GOT3 (cell line): ENCODE results near the gene C4orf50.

Experiments used
- DNase-seq: peaks from one replicate; lab custom pipeline; 2025; ENCODE audit warnings: mixed read lengths; lab: John Stamatoyannopoulos, UW

Gene C4orf50

GRCh38 chr4:5992828-5993321, 25.4 kb downstream of the C4orf50 start:
- no peak for DNase-seq

- DNase-seq, result no peak
Observed at GRCh38 chr4:5992171-5992827, 25.9 kb downstream of the C4orf50 start.

DNA sequence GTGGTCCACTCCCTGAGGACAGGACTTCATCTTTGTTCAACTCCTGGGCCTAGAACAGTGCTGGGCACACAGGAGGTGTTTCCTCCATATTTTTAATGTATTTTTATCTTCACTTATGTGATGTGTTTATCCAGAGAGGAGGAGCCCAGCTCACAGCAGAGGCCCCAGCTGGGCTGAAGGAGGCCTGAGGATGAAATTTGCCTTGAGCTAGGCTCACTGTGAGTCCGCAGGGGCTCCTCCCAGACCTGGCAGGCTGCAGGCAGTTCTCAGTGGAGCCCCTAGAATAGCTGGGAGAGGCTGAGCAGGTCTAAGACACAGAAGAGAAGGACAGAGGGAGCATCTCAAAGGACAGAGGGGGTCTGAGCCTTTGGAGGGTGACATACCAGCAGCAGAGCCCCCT, 26.8 kb downstream of the C4orf50 start:
- DNase-seq, result no peak

- DNase-seq, result no peak
Observed at GRCh38 chr4:5990446-5991160, 27.6 kb downstream of the C4orf50 start.

GRCh38 chr4:5989236-5990225, 28.7 kb downstream of the C4orf50 start:
- DNase-seq, result no peak

DNA sequence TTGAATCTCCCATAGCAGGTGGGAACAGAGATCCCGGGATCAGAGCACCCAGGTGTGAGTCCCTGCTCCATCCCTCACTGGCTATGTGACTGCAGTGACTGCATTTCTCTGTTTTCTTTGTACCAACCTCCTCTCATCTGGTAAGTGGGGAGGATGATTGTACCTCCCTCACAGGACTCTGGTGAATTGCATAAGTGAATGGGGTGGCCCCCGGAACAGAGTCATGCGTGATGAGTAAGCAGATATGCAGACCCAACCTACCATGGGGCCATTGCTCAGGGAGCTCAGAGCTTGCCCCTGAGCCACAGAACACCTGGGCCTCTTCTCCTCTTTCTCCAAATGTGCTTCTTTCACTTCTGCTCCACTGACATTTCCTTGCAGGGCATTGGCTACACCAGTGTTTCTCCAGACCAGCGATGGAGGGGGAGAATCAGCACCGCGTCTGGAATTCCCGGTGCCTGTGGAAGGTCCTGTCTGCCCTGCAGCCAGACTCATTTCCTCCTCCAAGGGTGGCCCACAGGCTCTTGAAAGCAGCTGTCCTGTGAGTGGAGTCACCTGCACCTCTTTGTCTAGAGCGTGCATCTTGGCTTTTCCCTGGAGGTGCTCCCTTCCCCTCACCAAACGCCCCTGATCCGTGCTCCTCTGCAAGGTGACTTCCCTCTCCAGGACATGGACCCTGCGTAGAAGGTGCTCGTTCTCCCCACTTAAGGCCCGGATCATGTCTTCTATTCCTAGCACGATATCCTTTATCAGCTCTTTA, 30.0 kb downstream of the C4orf50 start:
- DNase-seq, result no peak

DNA sequence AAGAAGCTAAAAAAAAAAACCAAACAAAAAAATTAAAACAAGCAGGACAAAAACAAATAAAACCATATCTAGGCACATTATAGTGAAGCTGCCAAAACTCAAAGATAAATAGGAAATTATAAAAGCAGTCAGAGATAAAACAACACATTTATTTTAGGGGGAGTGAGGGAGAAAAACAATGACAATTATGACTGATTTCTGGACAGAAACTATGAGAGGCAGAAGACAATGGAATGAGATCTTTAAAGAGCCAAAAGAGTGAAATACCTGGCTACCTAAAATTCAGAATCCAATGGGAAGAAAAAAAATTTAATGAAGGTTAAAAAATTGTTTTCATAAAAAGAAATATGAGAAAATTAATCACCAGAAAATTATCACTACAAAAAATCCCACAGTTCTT, 33.4 kb downstream of the C4orf50 start:
- no peak for DNase-seq

- no peak for DNase-seq
Observed at GRCh38 chr4:5982156-5982973, 35.9 kb downstream of the C4orf50 start.

GRCh38 chr4:5980436-5981155, 37.6 kb downstream of the C4orf50 start:
- no peak for DNase-seq

DNA sequence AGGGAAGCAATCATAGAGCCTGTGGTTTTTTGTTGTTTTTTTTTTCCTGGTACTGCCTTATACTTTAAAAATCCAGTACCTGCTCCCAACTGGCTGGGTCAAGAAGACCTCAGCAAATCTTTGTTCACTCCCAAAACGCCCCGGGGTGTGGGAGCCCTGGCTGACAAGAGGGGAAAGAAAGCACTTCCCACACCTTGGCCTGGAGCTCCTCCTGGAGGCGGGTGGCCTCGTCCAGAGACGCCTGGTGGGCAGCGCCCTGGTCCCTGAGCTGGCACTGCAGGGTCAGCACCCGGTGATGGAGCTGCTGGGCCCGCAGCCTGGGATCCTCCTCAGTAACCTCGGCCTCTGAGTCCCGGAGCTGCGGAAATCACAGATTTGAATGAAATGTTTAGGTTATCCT, 38.2 kb downstream of the C4orf50 start:
- no peak for DNase-seq

- no peak for DNase-seq
Observed at GRCh38 chr4:5976921-5977320, 41.3 kb downstream of the C4orf50 start.

DNA sequence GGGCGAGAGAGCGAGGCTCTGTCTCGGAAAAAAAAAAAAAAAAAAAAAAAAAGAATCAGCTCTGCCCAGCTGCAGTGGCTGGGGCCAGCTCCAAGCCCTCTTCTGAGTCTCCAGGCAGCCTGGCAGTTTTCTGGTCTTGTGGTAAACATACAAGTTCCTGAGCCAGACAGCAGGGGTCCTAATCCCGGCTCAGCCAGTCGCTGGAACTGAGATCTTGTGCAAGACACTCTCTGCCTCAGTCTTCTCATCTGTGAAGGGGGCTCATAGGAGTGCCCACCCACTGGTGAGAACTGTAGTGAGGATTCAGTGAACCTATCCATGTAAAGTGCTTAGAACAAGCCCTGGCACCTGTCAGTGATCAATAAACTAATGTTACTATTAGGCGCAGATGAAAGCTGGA, 41.8 kb downstream of the C4orf50 start:
- no peak for DNase-seq

DNA sequence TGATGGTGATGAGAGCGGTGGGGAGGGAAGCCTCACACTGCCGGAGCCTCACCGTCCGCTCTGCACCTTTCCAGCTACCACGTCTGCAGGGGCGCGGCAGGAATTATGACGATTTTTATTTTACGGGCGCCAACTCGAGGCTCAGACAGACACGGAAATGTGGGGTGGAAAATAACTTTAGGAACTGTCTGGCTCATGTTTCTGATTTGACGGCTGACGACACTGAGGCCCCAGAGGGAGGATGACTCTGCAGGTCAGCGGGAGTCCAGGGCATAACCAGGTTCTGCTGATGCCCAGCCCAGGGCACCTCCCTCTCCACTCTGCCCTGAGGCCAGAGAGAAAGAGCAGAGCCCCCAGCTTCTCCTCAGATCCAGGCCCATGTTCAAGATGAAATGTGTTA, 43.9 kb downstream of the C4orf50 start:
- no peak for DNase-seq

DNA sequence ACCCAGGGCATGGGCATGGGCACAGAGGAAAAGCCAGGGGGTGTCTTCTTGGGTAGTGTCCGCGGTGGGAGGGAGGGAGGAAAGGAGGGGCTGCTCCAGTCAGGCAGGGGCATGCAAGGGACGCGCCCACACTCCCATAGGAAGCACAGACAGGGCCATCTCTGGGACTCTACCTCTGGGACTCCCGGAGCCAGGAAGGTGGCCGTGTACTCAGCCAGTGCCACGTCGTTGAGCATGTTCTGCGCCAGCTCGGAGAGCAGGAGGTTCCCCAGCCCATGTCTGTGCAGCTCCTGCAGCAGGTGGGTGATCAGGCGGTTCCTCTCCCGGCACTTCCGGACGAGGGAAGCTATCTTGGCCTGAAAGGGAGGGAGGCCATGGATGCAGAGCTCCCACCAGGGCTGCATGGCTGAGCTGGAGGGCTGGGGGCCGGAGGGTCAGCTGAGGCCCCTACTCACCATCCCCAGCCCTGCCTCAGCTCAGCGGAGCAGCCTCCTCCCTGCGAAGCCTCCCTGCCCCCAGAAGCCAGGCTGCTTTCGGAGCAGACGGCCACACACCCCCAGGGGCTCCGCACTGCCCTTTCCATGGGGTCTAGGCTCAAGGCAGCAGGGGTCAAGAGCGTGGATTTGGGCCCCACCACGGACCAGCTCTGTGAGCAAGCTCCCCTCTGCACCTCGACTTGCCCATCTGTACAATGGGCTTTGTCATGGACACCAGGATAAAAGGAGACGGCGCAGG, 44.6 kb downstream of the C4orf50 start:
- DNase-seq, result no peak

GRCh38 chr4:5973033-5973432, 45.2 kb downstream of the C4orf50 start:
- no peak for DNase-seq

GRCh38 chr4:5972571-5972970, 45.7 kb downstream of the C4orf50 start:
- no peak for DNase-seq

DNA sequence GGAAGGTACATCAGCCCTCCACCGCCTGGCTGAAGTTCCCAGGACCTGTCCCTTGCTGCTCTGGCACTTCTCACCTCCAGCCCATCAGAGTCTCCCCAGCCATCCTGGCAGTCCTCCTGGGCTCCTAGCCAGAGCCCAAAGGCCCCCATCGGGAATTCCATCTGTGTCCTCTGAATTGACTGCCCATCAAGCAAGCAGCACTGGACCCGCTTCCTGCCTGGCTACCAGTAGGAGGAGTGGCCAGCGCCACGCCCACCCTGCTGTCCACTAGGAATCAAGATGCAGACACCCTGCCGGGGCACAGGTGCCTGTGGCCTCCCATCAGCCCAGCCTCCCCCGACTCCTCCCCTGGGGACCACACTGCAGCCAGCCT, 47.2 kb downstream of the C4orf50 start:
- DNase-seq, result no peak

DNA sequence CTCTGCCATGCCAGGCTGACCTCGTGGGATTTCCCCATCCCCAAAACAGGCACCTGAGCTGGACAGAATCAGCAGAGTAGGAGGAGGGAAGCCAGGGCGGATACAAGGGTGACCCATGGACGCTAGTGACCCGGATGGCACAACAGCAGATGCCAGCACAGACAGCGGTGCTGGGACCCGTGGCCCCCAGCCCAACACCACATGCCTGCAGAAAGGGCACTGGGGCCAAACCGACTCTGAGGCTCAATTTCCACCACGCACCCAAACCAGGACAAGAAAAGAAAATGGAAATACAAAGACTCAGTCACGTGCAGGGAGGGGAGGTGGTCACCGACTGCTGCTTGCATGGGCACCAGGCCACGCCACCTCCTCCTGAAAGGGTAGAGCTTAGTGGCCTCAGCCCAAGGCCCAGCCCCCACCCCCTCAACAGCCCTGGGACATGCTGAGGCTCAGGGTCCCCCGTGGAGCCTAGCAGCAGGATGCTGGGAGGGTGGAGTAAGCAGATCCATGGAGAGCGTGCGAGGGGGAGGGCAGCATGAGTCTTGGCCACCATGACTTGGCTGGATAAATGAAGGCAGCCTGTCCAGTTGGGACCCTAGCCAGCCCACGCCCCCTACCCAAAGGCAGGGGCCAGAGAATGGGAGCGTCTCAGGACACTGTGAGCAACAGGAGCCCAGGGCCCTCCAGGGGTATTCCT, 47.7 kb downstream of the C4orf50 start:
- DNase-seq, result no peak

GRCh38 chr4:5969777-5970176, 48.5 kb downstream of the C4orf50 start:
- no peak for DNase-seq
